CD4-positive, alpha-beta T cell treated with Interleukin-21 for 1 hour (primary cell): ENCODE results near the gene FMO5.
"Not testable (repeated sequence)": the region's sequence is repeated elsewhere in the genome, so short reads cannot be mapped to it uniquely, and the experiment has no call there.

Source experiments
- DNase-seq: peaks from one replicate; pipeline ENCODE4 v3.0.0-alpha.2; 2020

FMO5 gene

DNA sequence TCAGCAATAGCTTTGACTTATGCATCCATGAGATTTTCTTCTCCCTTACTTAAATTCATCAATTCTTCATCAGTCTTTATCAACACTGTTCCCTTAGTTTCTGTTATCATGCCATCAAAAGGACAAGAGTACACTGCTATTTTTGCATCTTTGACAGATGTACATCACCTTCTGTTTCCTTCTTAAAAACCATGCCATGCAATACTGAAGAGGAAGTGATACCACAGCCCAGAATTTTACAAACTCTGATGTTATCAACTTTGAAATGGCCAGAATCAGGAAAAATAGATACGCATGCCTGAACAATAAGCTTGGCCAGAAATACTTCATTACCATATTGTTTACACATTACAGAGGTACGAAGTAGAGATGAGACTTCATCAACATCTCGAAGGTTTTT lies 21.1 kb downstream of the FMO5 start:
- DNase-seq, result no peak

- no peak for DNase-seq
These were observed 22.6 kb downstream of the FMO5 start for GRCh38 chr1:147202576-147202975.

DNA sequence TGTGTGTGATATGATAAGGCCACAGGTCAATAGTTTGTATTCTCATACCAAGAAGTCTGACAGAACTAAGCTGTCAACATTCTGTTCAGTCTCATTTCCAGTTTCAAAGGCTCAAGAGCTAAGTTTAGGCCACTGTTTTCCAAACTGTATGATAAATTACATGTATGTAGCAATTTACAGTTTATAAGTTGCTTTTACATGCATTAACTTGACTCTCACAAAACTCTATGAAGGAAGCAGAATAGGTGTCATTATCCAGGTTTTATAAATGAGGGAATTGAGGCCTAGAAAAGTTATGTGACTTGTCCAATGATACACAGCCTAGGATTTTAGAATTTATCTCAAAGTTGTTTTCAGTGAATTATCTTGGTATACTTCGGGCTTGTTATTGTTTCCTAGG lies 23.4 kb downstream of the FMO5 start:
- no peak for DNase-seq

DNA sequence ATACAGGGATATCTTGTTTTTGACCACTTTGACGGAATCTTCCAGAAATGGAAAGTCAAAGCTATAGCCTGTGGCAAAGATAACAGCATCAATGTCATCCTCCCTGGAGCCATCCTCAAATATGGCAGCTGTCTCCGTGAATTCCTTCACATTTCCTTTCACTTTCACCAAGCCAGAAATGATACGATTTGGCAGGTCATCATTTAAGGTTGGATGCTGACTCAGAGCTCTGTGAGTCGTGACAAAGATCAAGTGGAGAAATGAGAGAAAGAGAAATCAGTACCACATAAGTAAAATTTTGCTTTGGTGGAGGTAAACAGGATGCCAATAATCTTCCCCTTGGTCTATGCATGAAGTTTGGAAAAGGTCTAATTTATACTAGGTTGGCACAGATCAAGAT lies 23.9 kb downstream of the FMO5 start:
- no peak for DNase-seq

- DNase-seq, result not testable (repeated sequence)
These were observed 27.8 kb downstream of the FMO5 start for GRCh38 chr1:147197324-147197723.

DNA sequence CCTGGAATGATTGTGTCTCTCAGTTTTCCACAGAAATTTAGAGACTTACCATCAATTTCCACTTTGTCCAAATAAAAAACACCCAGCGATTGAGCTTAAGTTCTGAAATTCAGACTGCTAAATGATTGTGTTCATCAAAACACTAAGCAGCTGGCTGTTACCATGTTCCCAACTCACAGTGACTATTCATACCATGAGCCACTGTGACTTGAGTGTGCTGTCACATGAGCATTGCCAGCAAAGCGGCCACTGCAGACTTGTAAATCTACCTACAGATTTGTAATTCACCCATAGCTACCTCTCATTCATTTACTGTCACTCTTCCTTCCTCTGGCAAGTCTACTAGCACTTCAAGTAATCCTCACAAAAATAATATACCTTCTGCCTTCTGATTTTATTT lies 35.6 kb downstream of the FMO5 start:
- DNase-seq, result no peak

GRCh38 chr1:147185432-147185831 lies 39.7 kb downstream of the FMO5 start:
- DNase-seq, result no peak

DNA sequence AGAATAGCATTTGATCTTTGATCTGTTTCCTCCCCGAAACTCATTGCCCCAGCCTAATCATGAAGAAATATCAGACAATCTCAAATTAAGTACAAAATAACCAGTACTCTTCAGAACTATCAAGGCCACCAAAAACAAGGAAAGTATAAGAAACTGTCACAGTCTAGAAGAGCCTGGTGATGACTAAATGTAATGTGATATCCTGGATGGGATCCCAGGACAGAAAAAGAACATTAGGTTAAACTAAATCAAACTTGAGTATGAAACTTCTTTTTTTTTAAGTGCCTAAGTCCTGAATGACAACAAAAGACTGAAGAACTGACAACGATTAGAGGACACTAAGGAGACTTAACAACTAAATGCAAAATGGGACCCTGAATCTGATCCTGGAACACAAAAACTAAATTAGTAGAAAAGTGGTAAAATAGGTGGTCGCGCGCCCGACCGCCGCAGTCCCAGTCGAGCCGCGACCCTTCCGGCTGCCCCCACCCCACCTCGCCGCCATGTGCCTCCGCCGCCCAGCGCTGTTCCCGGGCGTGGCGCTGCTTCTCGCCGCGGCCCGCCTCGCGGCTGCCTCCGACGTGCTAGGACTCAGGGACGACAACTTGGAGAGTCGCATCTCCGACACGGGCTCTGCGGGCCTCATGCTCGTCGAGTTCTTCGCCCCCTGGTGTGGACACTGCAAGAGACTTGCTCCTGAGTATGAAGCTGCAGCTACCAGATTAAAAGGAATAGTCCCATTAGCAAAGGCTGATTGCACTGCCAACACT lies 47.3 kb downstream of the FMO5 start:
- no peak for DNase-seq

DNA sequence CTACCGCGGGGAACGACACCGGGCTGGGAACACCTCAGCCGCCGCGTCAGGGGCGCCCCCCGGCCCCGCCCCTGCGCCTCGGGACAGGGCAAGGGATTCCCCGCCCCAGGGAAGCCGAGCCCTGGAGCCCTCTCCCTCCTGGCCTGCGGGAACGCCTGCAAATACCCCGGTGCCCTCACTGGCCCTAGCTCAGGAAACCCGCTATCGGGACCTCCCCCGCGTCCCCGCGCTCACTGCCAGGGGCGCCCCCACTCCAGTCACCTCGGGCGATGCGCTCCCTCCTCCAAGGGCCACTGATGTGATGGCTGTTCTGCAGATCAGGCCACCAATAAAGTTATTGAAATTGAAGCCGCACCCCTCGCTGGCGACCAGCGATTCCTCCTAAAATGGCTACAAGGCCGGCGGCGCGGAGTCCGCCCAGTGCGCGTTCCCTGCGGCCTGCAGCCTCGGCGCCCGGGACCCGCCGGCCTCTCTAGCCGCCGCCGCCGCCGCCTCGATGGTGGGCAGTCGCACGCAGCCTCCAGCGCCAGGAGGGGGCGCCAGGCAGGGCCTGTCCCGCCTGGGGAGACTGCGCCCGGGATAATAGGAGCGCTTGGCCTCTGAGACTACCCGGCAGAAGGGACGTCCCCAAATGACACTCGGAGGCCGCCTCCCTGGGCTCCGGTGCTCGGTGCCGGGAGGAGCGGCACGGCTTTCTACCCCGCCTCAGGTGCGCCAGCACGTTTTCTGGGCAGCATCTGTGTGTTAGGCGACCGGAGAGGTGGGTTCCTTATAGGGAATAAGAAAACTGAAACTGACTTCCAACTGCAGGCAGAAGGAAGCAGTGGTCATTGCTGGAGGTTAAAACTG lies 52.7 kb downstream of the FMO5 start, which contains the start of gene PRKAB2:
Gene PRKAB2 (minus strand): TSS at position 303 of the 849 bp plus-strand sequence. CDS start 326 bp downstream, outside the sequence.
- peak; percentile 93 for DNase-seq

GRCh38 chr1:147171399-147172167 lies 53.6 kb downstream of the FMO5 start:
- no peak for DNase-seq

GRCh38 chr1:147169840-147170674 lies 55.1 kb downstream of the FMO5 start:
- no peak for DNase-seq

DNA sequence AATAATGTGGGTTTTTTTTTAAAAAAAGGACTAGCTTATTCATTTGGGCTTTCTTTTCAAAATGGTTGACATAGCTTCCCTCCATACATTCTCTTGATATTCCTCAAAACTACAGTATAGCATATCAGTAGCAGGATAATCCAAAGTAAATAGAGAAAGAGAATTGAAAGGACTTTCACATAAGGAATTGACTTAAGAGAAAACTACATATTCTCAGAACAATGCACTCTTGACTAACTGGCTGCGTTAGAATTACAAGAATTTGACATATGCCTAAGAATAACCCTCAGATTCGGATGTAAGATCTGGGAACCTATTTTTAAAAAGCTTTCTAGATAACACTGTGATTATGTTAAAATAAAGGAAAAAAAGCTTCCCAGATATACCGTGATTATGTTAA lies 56.0 kb downstream of the FMO5 start:
- DNase-seq, result no peak

DNA sequence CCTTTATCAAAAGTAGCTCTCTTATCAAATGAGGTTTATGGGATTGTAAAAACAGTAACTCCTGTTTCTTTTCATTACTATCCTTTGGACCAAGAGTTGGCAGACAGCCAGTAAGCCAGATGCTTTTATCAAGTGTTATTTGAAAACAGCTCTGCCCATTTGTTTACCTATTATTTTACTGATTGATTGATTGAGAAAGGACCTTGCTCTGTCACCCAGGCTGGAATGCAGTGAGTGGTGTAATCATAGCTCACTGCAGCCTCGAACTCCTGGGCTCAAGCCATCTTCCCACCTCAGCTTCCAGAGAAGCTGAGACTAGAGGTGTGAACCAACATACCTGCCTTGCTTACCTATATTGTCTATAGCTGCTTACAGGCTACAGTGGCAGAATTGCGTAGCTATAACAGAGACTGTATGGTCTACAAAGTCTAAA lies 56.5 kb downstream of the FMO5 start:
- no peak for DNase-seq

DNA sequence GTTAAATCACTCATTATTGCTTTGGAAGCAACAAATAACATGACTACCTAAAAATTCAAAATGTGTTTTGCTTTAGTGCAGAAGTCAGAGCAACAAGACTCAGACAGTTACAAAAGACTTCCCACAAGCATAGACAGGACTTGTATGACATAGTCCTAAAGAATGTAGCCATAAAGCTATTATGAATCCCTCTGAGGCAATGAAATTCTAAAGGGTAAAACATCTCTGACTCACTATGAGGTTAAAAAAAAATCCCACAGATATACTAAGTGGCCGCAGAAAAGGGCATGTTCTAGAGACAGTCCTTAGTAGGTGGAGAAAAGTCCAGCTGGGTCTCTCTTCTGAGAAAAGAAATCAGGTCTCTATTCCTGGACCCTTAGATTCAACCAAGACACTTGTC lies 57.8 kb downstream of the FMO5 start:
- DNase-seq, result no peak

- no peak for DNase-seq
These were observed 62.1 kb downstream of the FMO5 start for GRCh38 chr1:147163019-147163418.

GRCh38 chr1:147162093-147162492 lies 63.0 kb downstream of the FMO5 start:
- DNase-seq, result no peak

- DNase-seq, result not testable (repeated sequence)
These were observed 68.0 kb downstream of the FMO5 start for GRCh38 chr1:147157116-147157515.

- no peak for DNase-seq
These were observed 68.5 kb downstream of the FMO5 start for GRCh38 chr1:147156642-147157041.

DNA sequence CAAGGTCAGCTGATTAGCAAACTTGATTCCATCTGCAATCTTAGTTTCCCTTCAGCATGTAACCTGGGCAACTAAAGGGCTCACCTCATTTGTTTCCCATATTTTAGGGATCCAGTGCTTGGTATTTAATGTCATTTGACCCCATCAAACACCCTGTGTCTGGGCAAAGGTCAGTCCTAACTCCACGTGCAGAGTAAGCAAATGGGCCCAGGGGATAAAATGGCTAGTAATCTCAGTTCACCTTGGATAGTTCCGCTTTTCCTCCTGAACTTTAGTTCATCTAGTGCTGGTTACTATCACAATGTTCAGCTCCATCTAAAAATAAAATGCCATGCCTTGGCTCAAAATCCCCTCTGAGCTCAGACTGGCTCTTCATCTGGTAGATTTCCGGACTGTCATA lies 72.4 kb downstream of the FMO5 start:
- DNase-seq, result no peak

GRCh38 chr1:147151244-147151643 lies 73.9 kb downstream of the FMO5 start:
- DNase-seq, result no peak

- no peak for DNase-seq
These were observed 82.3 kb downstream of the FMO5 start for GRCh38 chr1:147142886-147143285.
